Mesendoderm (in vitro differentiated cells): ENCODE results near the gene ATN1.
"Not testable (repeated sequence)": the region's sequence is repeated elsewhere in the genome, so short reads cannot be mapped to it uniquely, and the experiment has no call there.

ENCODE experiments used
- DNase-seq: peaks from one replicate; pipeline ENCODE4 v3.0.0; 2013
- H2AK5ac ChIP-seq: 2 replicates; pipeline ENCODE4 v1.6.1; 2013; ENCODE audit warnings: low read length, inconsistent platforms
- H2BK120ac ChIP-seq: 2 replicates; pipeline ENCODE4 v1.6.1; 2013; ENCODE audit warnings: low read depth, mild to moderate bottlenecking, low read length, moderate library complexity, mixed read lengths
- H2BK15ac ChIP-seq: replicated peaks from 2 replicates; pipeline ENCODE4 v1.6.1; 2013; ENCODE audit warnings: low read depth, mild to moderate bottlenecking, moderate library complexity
- H2BK5ac ChIP-seq: 2 replicates; pipeline ENCODE4 v1.6.1; 2013; ENCODE audit warnings: low read length, inconsistent platforms
- H3K18ac ChIP-seq: 2 replicates; pipeline ENCODE4 v1.6.1; 2013; ENCODE audit warnings: mild to moderate bottlenecking, low read length, mixed read lengths
- H3K23ac ChIP-seq: one replicate; pipeline ENCODE4 v1.6.1; 2013; ENCODE audit warnings: low read length
- H3K27ac ChIP-seq: 2 replicates; pipeline ENCODE4 v1.5.1; 2013; ENCODE audit warnings: low read depth, mild to moderate bottlenecking, inconsistent platforms, low read length, moderate library complexity
- H3K27me3 ChIP-seq: 2 replicates; pipeline ENCODE4 v1.6.1; 2013; ENCODE audit warnings: low read length, control low read depth, mild to moderate bottlenecking, inconsistent platforms; ENCODE audit not compliant: insufficient read depth, poor library complexity
- H3K36me3 ChIP-seq: 2 replicates; pipeline ENCODE4 v1.6.1; 2013; ENCODE audit warnings: low read length, inconsistent platforms; ENCODE audit not compliant: control insufficient read depth, insufficient read depth
- H3K4ac ChIP-seq: one replicate; pipeline ENCODE4 v1.6.1; 2013; ENCODE audit warnings: low read depth, mild to moderate bottlenecking, low read length, moderate library complexity
- H3K4me1 ChIP-seq: 2 replicates; pipeline ENCODE4 v1.6.1; 2013; ENCODE audit warnings: low read depth, low read length, inconsistent platforms; ENCODE audit not compliant: control insufficient read depth
- H3K4me2 ChIP-seq: 2 replicates; pipeline ENCODE4 v1.6.1; 2013; ENCODE audit warnings: low read length
- H3K4me3 ChIP-seq: 2 replicates; pipeline ENCODE4 v1.5.1; 2013; ENCODE audit warnings: mild to moderate bottlenecking, low read length
- H3K56ac ChIP-seq: one replicate; pipeline ENCODE4 v1.6.1; 2013; ENCODE audit warnings: low read length
- H3K79me1 ChIP-seq: 2 replicates; pipeline ENCODE4 v1.6.1; 2013; ENCODE audit warnings: low read length, inconsistent platforms
- H3K79me2 ChIP-seq: 2 replicates; pipeline ENCODE4 v1.6.1; 2013; ENCODE audit warnings: mild to moderate bottlenecking, low read length; ENCODE audit not compliant: control insufficient read depth, insufficient read depth
- H3K9ac ChIP-seq: 2 replicates; pipeline ENCODE4 v1.6.1; 2013; ENCODE audit warnings: low read length, inconsistent platforms
- H4K5ac ChIP-seq: one replicate; pipeline ENCODE4 v1.6.1; 2013; ENCODE audit warnings: low read length
- H4K8ac ChIP-seq: one replicate; pipeline ENCODE4 v1.6.1; 2013; ENCODE audit warnings: low read depth, mild to moderate bottlenecking, control low read depth, low read length, moderate library complexity
- whole genome bisulfite sequencing: extraction: QIAGEN DNeasy Blood & Tissue Kit; methylation state at CpG from one replicate; pipeline ENCODE4 v1.1.7; 2013; ENCODE audit warnings: low lambda C conversion rate, missing lambda C conversion rate; ENCODE audit not compliant: insufficient coverage; ENCODE audit errors: extremely low coverage; 5-methylcytosine and 5-hydroxymethylcytosine counted together

The ATN1 gene

GRCh38 chr12:6886206-6886999 is 41.4 kb upstream of the ATN1 start:
- not testable (repeated sequence) for H3K79me1 ChIP-seq, H2BK15ac ChIP-seq, H3K79me2 ChIP-seq, H3K36me3 ChIP-seq, H3K9ac ChIP-seq, H3K27me3 ChIP-seq, H3K23ac ChIP-seq, H4K5ac ChIP-seq, H3K4me1 ChIP-seq, H3K4me3 ChIP-seq, H2AK5ac ChIP-seq, H3K4me2 ChIP-seq, H4K8ac ChIP-seq, H2BK5ac ChIP-seq, H2BK120ac ChIP-seq
- peak; percentile 83 for DNase-seq
- Histone ChIP-seq H3K4ac (peak overlapping the region; percentile 20), H3K18ac (peak overlapping the region; percentile 81), H3K56ac (peak overlapping the region; percentile 63), H3K27ac (peak overlapping the region; percentile 77)
- no CpG with 5 or more reads among the region's 15 CpGs for WGBS

GRCh38 chr12:6887460-6887859 is 40.3 kb upstream of the ATN1 start:
- no peak overlapping the region for H2BK15ac ChIP-seq
- no peak for DNase-seq
- no peak overlapping the region for H3K9ac ChIP-seq
- no peak overlapping the region for H4K5ac ChIP-seq
- H3K27ac ChIP-seq: peak overlapping the region; percentile 23
- H2AK5ac ChIP-seq: peak overlapping the region; percentile 71
- no peaks in the 10 kb centered on the region for H3K27me3 ChIP-seq
- H3K79me2 ChIP-seq: no peaks in the 10 kb centered on the region
- no peaks in the 10 kb centered on the region for H3K79me1 ChIP-seq
- no peak overlapping the region for H2BK120ac ChIP-seq
- peaks cover 4% of the 10 kb centered on the region for H3K4me1 ChIP-seq
- no peaks in the 10 kb centered on the region for H3K36me3 ChIP-seq
- peak overlapping the region; percentile 77 for H3K56ac ChIP-seq
- no peak overlapping the region for H3K23ac ChIP-seq
- no CpG with 5 or more reads among the region's 8 CpGs for WGBS
- H3K4me3 ChIP-seq: no peak overlapping the region
- no peak overlapping the region for H4K8ac ChIP-seq
- H3K4ac ChIP-seq: peak overlapping the region; percentile 77
- H3K18ac ChIP-seq: no peak overlapping the region
- no peak overlapping the region for H3K4me2 ChIP-seq
- H2BK5ac ChIP-seq: peak overlapping the region; percentile 92

GRCh38 chr12:6888360-6888759 is 39.4 kb upstream of the ATN1 start:
- Histone ChIP-seq H3K79me1 (no peaks in the 10 kb centered on the region), H3K4me3 (no peak overlapping the region), H3K4me2 (no peak overlapping the region), H3K56ac (no peak overlapping the region), H3K36me3 (no peaks in the 10 kb centered on the region), H3K18ac (no peak overlapping the region), H3K27me3 (no peaks in the 10 kb centered on the region), H3K4me1 (peaks cover 4% of the 10 kb centered on the region), H3K79me2 (no peaks in the 10 kb centered on the region), H2AK5ac (no peak overlapping the region), H2BK5ac (no peak overlapping the region), H2BK15ac (no peak overlapping the region), H2BK120ac (peak overlapping the region; percentile 8), H3K27ac (no peak overlapping the region), H4K8ac (no peak overlapping the region), H3K9ac (no peak overlapping the region), H3K4ac (no peak overlapping the region), H4K5ac (no peak overlapping the region), H3K23ac (no peak overlapping the region)
- no peak for DNase-seq
- no CpG with 5 or more reads among the region's 2 CpGs for WGBS

GRCh38 chr12:6888794-6889193 is 39.0 kb upstream of the ATN1 start:
- WGBS: no CpG with 5 or more reads among the region's 7 CpGs
- H3K4ac ChIP-seq, H3K4me1 ChIP-seq, H3K79me1 ChIP-seq, H2BK15ac ChIP-seq, H4K8ac ChIP-seq, H3K27me3 ChIP-seq, H3K9ac ChIP-seq, H2BK5ac ChIP-seq, H3K27ac ChIP-seq, H3K23ac ChIP-seq, H3K56ac ChIP-seq, H2AK5ac ChIP-seq, H4K5ac ChIP-seq, DNase-seq, H3K4me3 ChIP-seq, H3K36me3 ChIP-seq, H3K79me2 ChIP-seq, H3K18ac ChIP-seq, H3K4me2 ChIP-seq: not testable (repeated sequence)
- peak overlapping the region; percentile 8 for H2BK120ac ChIP-seq

GRCh38 chr12:6889775-6890573 is 37.8 kb upstream of the ATN1 start:
- not testable (repeated sequence) for H3K36me3 ChIP-seq, H3K4me2 ChIP-seq, H3K27me3 ChIP-seq, H3K4me1 ChIP-seq, H3K79me1 ChIP-seq, H3K23ac ChIP-seq, H3K79me2 ChIP-seq, H2BK15ac ChIP-seq, DNase-seq, H3K4me3 ChIP-seq
- H2BK5ac ChIP-seq: peak overlapping the region; percentile 26
- H2BK120ac ChIP-seq: peak overlapping the region; percentile 96
- peak overlapping the region; percentile 95 for H4K8ac ChIP-seq
- H3K4ac ChIP-seq: peak overlapping the region; percentile 85
- peak overlapping the region; percentile 98 for H3K18ac ChIP-seq
- H3K27ac ChIP-seq: peak overlapping the region; percentile 88
- H2AK5ac ChIP-seq: peak overlapping the region; percentile 68
- WGBS: no CpG with 5 or more reads among the region's 21 CpGs
- peak overlapping the region; percentile 36 for H3K9ac ChIP-seq
- peak overlapping the region; percentile 76 for H3K56ac ChIP-seq
- H4K5ac ChIP-seq: peak overlapping the region; percentile 59
